Retinal pigment epithelial cell (primary cell): ENCODE results near the gene PKP4.
A peak's percentile ranks its signal among the peaks of the same experiment; 100 is the strongest.

Source experiments
- DNase-seq: peaks from one replicate; pipeline ENCODE4 v3.0.0-alpha.2; 2010; ENCODE audit warnings: low read depth
- H3K4me3 ChIP-seq: 2 replicates; pipeline ENCODE4 v1.5.1; 2011; ENCODE audit warnings: mild to moderate bottlenecking, low read length, control low read depth, moderate library complexity
- CTCF ChIP-seq: conservative IDR thresholded peaks from 2 replicates; pipeline ENCODE4 v1.5.1; 2011; ENCODE audit warnings: low read depth, low read length, control low read depth, inconsistent platforms

The PKP4 gene

GRCh38 chr2:158603986-158604385, 147.2 kb downstream of the PKP4 start:
- no peak overlapping the region for H3K4me3 ChIP-seq
- TF ChIP-seq CTCF = no peak
- no peak for DNase-seq

GRCh38 chr2:158610059-158610458, 153.3 kb downstream of the PKP4 start:
- no peak for TF ChIP-seq CTCF
- H3K4me3 ChIP-seq = no peak overlapping the region
- no peak for DNase-seq

GRCh38 chr2:158616480-158617000, 159.8 kb downstream of the PKP4 start:
- no peak overlapping the region for H3K4me3 ChIP-seq
- TF ChIP-seq CTCF = no peak
- DNase-seq = no peak

GRCh38 chr2:158618891-158619490, 162.2 kb downstream of the PKP4 start:
- no peak for DNase-seq
- TF ChIP-seq CTCF = no peak
- H3K4me3 ChIP-seq = no peak overlapping the region

GRCh38 chr2:158619496-158619895, 162.7 kb downstream of the PKP4 start:
- H3K4me3 ChIP-seq = no peak overlapping the region
- DNase-seq = peak; percentile 59
- TF ChIP-seq CTCF = no peak

GRCh38 chr2:158620656-158621055, 163.9 kb downstream of the PKP4 start:
- no peak for DNase-seq

More at GRCh38 chr2:158620656-158621055, 163.9 kb downstream of the PKP4 start:
- no peak for TF ChIP-seq CTCF
- no peak overlapping the region for H3K4me3 ChIP-seq
